H1 (cell line): ENCODE measurements around the gene DAPK1. TPM values are rescaled to one million over a fixed set of nuclear protein-coding genes. Genes with fewer than 3 reads are reported as not detected.

ENCODE experiments used
- CTCF ChIA-PET: fragments of 300-600 bp; sonication (Branson Sonifier 250); formaldehyde crosslinking; loops from one replicate; lab custom pipeline; 2021; ENCODE audit not compliant: partially characterized antibody; lab: Charles Lee
- POLR2A ChIA-PET: fragments of 300-600 bp; sonication (Branson Sonifier 250); formaldehyde crosslinking; loops from one replicate; lab custom pipeline; 2021; ENCODE audit warnings: inconsistent platforms; ENCODE audit not compliant: partially characterized antibody; lab: Charles Lee
- DNase-seq, 2 experiments: peaks; one replicate each; pipeline versions ENCODE4 v3.0.0 to v3.0.0-alpha.2; 2010 to 2022; ENCODE audit warnings: low spot score in 2 of 2, low read depth in 1 of 2, mixed read lengths in 1 of 2
- FAIRE-seq: peaks from 2 replicates; lab custom pipeline; 2011; peaks lifted over from hg19 to GRCh38; lab: Jason Lieb, UNC
- H2AFZ ChIP-seq: 2 replicates; pipeline ENCODE4 v1.8.1; 2012; ENCODE audit warnings: low read length, inconsistent platforms
- H2AK5ac ChIP-seq: 2 replicates; pipeline ENCODE4 v1.6.1; 2013; ENCODE audit warnings: low read depth, low read length
- H2BK120ac ChIP-seq: replicated peaks from 2 replicates; pipeline ENCODE3; 2013; ENCODE audit warnings: low read depth, low read length, inconsistent platforms
- H2BK12ac ChIP-seq: 2 replicates; pipeline ENCODE4 v1.6.1; 2013; ENCODE audit warnings: low read depth, low read length
- H2BK15ac ChIP-seq: 2 replicates; pipeline ENCODE4 v1.6.1; 2013; ENCODE audit warnings: low read length
- H2BK20ac ChIP-seq: 2 replicates; pipeline ENCODE4 v1.6.1; 2013; ENCODE audit warnings: low read length
- H2BK5ac ChIP-seq: 2 replicates; pipeline ENCODE4 v1.6.1; 2013; ENCODE audit warnings: low read depth, low read length
- H3K14ac ChIP-seq: 2 replicates; pipeline ENCODE4 v1.6.1; 2013; ENCODE audit warnings: inconsistent platforms; ENCODE audit not compliant: insufficient read length
- H3K18ac ChIP-seq: 2 replicates; pipeline ENCODE4 v1.6.1; 2013; ENCODE audit warnings: low read length; ENCODE audit errors: extremely low read depth
- H3K23ac ChIP-seq: 2 replicates; pipeline ENCODE4 v1.6.1; 2013; ENCODE audit warnings: inconsistent platforms; ENCODE audit not compliant: insufficient read length
- H3K23me2 ChIP-seq: 2 replicates; pipeline ENCODE4 v1.6.1; 2013; ENCODE audit warnings: low read depth, low read length
- H3K27ac ChIP-seq: 2 replicates; pipeline ENCODE4 v1.6.1; 2011; ENCODE audit warnings: low read depth, low read length, inconsistent platforms
- H3K27me3 ChIP-seq, 4 experiments: replicated peaks in 1 of 4; 1 replicate in 1 of 4; 2 replicates in 3 of 4; pipeline versions ENCODE4 v1.6.1 to v1.8.1; 2011 to 2013; ENCODE audit warnings: low read length in 3 of 4, mild to moderate bottlenecking in 3 of 4, inconsistent platforms in 2 of 4, mixed read lengths in 2 of 4, moderate library complexity in 1 of 4; ENCODE audit not compliant: control insufficient read depth in 3 of 4, insufficient read depth in 3 of 4; ENCODE audit errors: extremely low read depth in 1 of 4
- H3K36me3 ChIP-seq, 4 experiments: 2 replicates each; pipeline versions ENCODE4 v1.6.1 to v1.8.1; 2011 to 2013; ENCODE audit warnings: mild to moderate bottlenecking in 4 of 4, low read length in 3 of 4, moderate library complexity in 2 of 4, control low read depth in 1 of 4, inconsistent platforms in 1 of 4; ENCODE audit not compliant: insufficient read depth in 4 of 4, control insufficient read depth in 2 of 4
- H3K4ac ChIP-seq: replicated peaks from 2 replicates; pipeline ENCODE3; 2013; ENCODE audit warnings: low read length, low read depth, mixed read lengths, inconsistent platforms; ENCODE audit not compliant: insufficient read length
- H3K4me1 ChIP-seq, 4 experiments: replicated peaks in 1 of 4; 1 replicate in 1 of 4; 2 replicates in 3 of 4; pipeline versions ENCODE4 v1.6.1 to v1.8.1; 2011 to 2013; ENCODE audit warnings: low read length in 3 of 4, inconsistent platforms in 2 of 4, mixed read lengths in 1 of 4; ENCODE audit not compliant: insufficient read depth in 4 of 4, control insufficient read depth in 3 of 4
- H3K4me2 ChIP-seq, 2 experiments: 2 replicates each; pipeline versions ENCODE4 v1.6.1 to v1.8.1; 2011 to 2013; ENCODE audit warnings: low read depth in 2 of 2, low read length in 2 of 2, control low read depth in 1 of 2, inconsistent platforms in 1 of 2, mild to moderate bottlenecking in 1 of 2; ENCODE audit not compliant: insufficient read depth in 1 of 2
- H3K4me3 ChIP-seq, 4 experiments: fragments of 200-600, 300-600 bp in 1 of 4; sonication (generic), shearing (Covaris generic), sonication (Bioruptor Twin) in 1 of 4; 2 replicates each; pipeline versions ENCODE4 v1.5.1 to v1.8.1; 2011 to 2016; ENCODE audit warnings: low read length in 4 of 4, low read depth in 3 of 4, control low read depth in 2 of 4, inconsistent platforms in 2 of 4, mild to moderate bottlenecking in 2 of 4, mixed read lengths in 1 of 4, moderate library complexity in 1 of 4; ENCODE audit not compliant: insufficient read depth in 2 of 4; ENCODE audit errors: extremely low read depth in 1 of 4
- H3K56ac ChIP-seq: replicated peaks from 2 replicates; pipeline ENCODE3; 2013; ENCODE audit warnings: low read depth, mild to moderate bottlenecking, mixed read lengths, low read length, inconsistent platforms; ENCODE audit not compliant: insufficient read length
- H3K79me1 ChIP-seq: 2 replicates; pipeline ENCODE4 v1.6.1; 2013; ENCODE audit warnings: low read depth, low read length, control low read depth
- H3K79me2 ChIP-seq, 2 experiments: 2 replicates each; pipeline versions ENCODE4 v1.6.1 to v1.8.1; 2012 to 2013; ENCODE audit warnings: low read length in 2 of 2, mild to moderate bottlenecking in 2 of 2, inconsistent platforms in 1 of 2; ENCODE audit not compliant: insufficient read depth in 2 of 2, control insufficient read depth in 1 of 2
- H3K9ac ChIP-seq, 4 experiments: replicated peaks in 1 of 4; 1 replicate in 1 of 4; 2 replicates in 3 of 4; pipeline versions ENCODE4 v1.6.1 to v1.8.1; 2011 to 2013; ENCODE audit warnings: low read depth in 3 of 4, low read length in 3 of 4, control low read depth in 2 of 4, mild to moderate bottlenecking in 2 of 4, moderate library complexity in 2 of 4, inconsistent platforms in 1 of 4; ENCODE audit errors: extremely low read depth in 1 of 4
- H3K9me3 ChIP-seq, 2 experiments: 2 replicates each; pipeline versions ENCODE4 v1.6.1 to v1.8.1; 2012 to 2013; ENCODE audit warnings: mild to moderate bottlenecking in 2 of 2, moderate library complexity in 2 of 2, control low read depth in 1 of 2, inconsistent platforms in 1 of 2, low read depth in 1 of 2, low read length in 1 of 2, mixed read lengths in 1 of 2; ENCODE audit not compliant: insufficient read depth in 2 of 2
- H4K20me1 ChIP-seq, 2 experiments: replicated peaks in 1 of 2; 2 replicates each; pipeline versions ENCODE3 to v1.8.1; 2011 to 2013; ENCODE audit warnings: inconsistent platforms in 2 of 2, low read length in 2 of 2, mild to moderate bottlenecking in 1 of 2; ENCODE audit not compliant: insufficient read depth in 2 of 2, control insufficient read depth in 1 of 2
- H4K5ac ChIP-seq: 2 replicates; pipeline ENCODE4 v1.6.1; 2013; ENCODE audit warnings: low read length, low read depth, mixed read lengths, inconsistent platforms; ENCODE audit not compliant: insufficient read length
- H4K8ac ChIP-seq: 2 replicates; pipeline ENCODE4 v1.8.0; 2013; ENCODE audit warnings: mild to moderate bottlenecking, moderate library complexity, low read length, inconsistent platforms; ENCODE audit not compliant: insufficient read depth; ENCODE audit errors: extremely low read depth
- H4K91ac ChIP-seq: replicated peaks from 2 replicates; pipeline ENCODE3; 2013; ENCODE audit warnings: low read length, mixed read lengths, inconsistent platforms; ENCODE audit not compliant: insufficient read length
- CTCF ChIP-seq, 3 experiments: IDR thresholded peaks; 1 replicate in 2 of 3; 2 replicates in 1 of 3; pipeline versions ENCODE4 v1.5.1 to v1.6.1; 2011; ENCODE audit warnings: low read length in 3 of 3, mild to moderate bottlenecking in 3 of 3, inconsistent platforms in 2 of 3, low read depth in 1 of 3, moderate library complexity in 1 of 3; ENCODE audit not compliant: insufficient read depth in 1 of 3; ENCODE audit errors: control extremely low read depth in 1 of 3
- EGR1 ChIP-seq: IDR thresholded peaks from 2 replicates; pipeline ENCODE4 v1.6.1; 2011; ENCODE audit warnings: low read depth, low read length, borderline replicate concordance
- RAD21 ChIP-seq, 2 experiments: IDR thresholded peaks in 1 of 2; conservative IDR thresholded peaks in 1 of 2; 2 replicates each; pipeline ENCODE4 v1.6.1; 2011; ENCODE audit warnings: low read depth in 2 of 2, low read length in 2 of 2, improper control_type of control experiment in 1 of 2, inconsistent platforms in 1 of 2, mild to moderate bottlenecking in 1 of 2, moderate library complexity in 1 of 2
- SAP30 ChIP-seq: fragments of 300-600 bp; sonication (generic); IDR thresholded peaks from 2 replicates; pipeline ENCODE4 v1.7.1; 2012; ENCODE audit warnings: low read length, moderate library complexity, mild to moderate bottlenecking, inconsistent platforms; ENCODE audit not compliant: insufficient read depth, insufficient replicate concordance
- TEAD4 ChIP-seq: IDR thresholded peaks from 2 replicates; pipeline ENCODE4 v1.6.1; 2012; ENCODE audit warnings: low read depth, low read length, inconsistent platforms, mixed read lengths
- WGBS, 2 experiments: shearing (Covaris generic) in 1 of 2; methylation state at CpG; one replicate each; pipeline versions ENCODE4 v1.1.6 to v1.1.7; 2013 to 2015; ENCODE audit warnings: low lambda C conversion rate in 2 of 2, mixed read lengths in 2 of 2, inconsistent platforms in 1 of 2, low coverage in 1 of 2, missing lambda C conversion rate in 1 of 2; ENCODE audit not compliant: insufficient replicate concordance in 2 of 2, insufficient coverage in 1 of 2, insufficient read length in 1 of 2; ENCODE audit errors: extremely low coverage in 1 of 2, missing lambda C conversion rate in 1 of 2; 5-methylcytosine and 5-hydroxymethylcytosine counted together
- polyA plus RNA-seq, 7 experiments: library from polyadenylated mRNA; depleted of rRNA in 3 of 7; stranded (reverse) in 5 of 7; unstranded in 2 of 7; fragments of >200 nt in 5 of 7; fragments of 200-250 nt in 2 of 7; gene quantifications; 1 replicate in 5 of 7; 2 replicates in 1 of 7; 4 replicates in 1 of 7; pipeline versions ENCODE4 v1.2.1 to v1.2.3, GENCODE V29; 2011 to 2013; ENCODE audit warnings: missing spikeins in 2 of 7, mixed read lengths in 2 of 7
- total RNA-seq: library from RNA; stranded (reverse); fragmentation: NEBNext Ultra II Directional; extraction: Animal tissue kit (Norgen Biotek cat#: 25700); gene quantifications from 2 replicates; pipeline ENCODE4 v1.2.1, GENCODE V29; 2021

DAPK1 gene
- total and polyA plus RNA-seq, 2 of the 8 experiments (the other 6 are each of a cell fraction or from before 2014, with no cell fraction given): 62.4 to 131 TPM

- Histone ChIP-seq H2BK15ac (no peak overlapping the region), H3K9me3 (no peaks in the 10 kb centered on the region), H3K79me1 (peaks cover 7% of the 10 kb centered on the region), H2AFZ (no peak overlapping the region), H3K36me3 (no peaks in the 10 kb centered on the region; a peak in 2 of 8 replicates), H3K23me2 (no peaks in the 10 kb centered on the region), H2BK12ac (no peak overlapping the region), H3K4me1 (peaks cover 0 to 5% (median 1%) of the 10 kb centered on the region in 4 experiments; a peak in 3 of 7 replicates), H2BK120ac (no peak overlapping the region), H3K23ac (no peak overlapping the region), H3K14ac (no peak overlapping the region), H3K18ac (no peak overlapping the region), H4K8ac (no peak overlapping the region), H2BK20ac (no peak overlapping the region), H4K5ac (no peak overlapping the region), H3K27me3 (no peaks in the 10 kb centered on the region), H2AK5ac (no peak overlapping the region), H2BK5ac (no peak overlapping the region), H3K9ac (no peak overlapping the region), H3K4me3 (no peak overlapping the region), H3K4ac (no peak overlapping the region), H3K27ac (no peak overlapping the region)
- no peak for FAIRE-seq
- no peak for DNase-seq
- POLR2A ChIA-PET: interaction anchor here (1.1 kb wide), 1 partner anchor 14 kb away, joined by 4 read pairs; no protein-coding TSS in a partner anchor
- TF ChIP-seq CTCF (IDR thresholded peaks at IDR 0.05; ENCODE audit: control extremely low read depth in 1 of 3, insufficient read depth in 1 of 3, low read depth in 1 of 3, low read length in 3 of 3) (peak in 2 of 3 experiments; percentile 8 to 10; a peak in 1 of 4 replicates), SAP30 (no peak), RAD21 (IDR thresholded peaks at IDR 0.05 in 1 of 2, conservative IDR thresholded peaks at IDR 0.05 in 1 of 2; ENCODE audit: low read depth in 2 of 2, low read length in 2 of 2) (peak; percentile 10 to 33; a peak in 1 of 4 replicates), TEAD4 (no peak), EGR1 (no peak)
- TF ChIP-seq, all 59 proteins: peak for 2
- H4K91ac ChIP-seq: no peak overlapping the region
- H4K20me1 ChIP-seq: peaks cover 9% of the 10 kb centered on the region in 2 experiments
- CTCF ChIA-PET: interaction anchor here (0.9 to 1.0 kb wide), 4 partner anchors 11 to 204 kb away, joined by 3 to 5 read pairs (median 4); no protein-coding TSS in a partner anchor
- H3K4me2 ChIP-seq: no peak overlapping the region
- 85% methylated on average over 5 of the region's 6 CpGs; no CpG with 5 or more reads in 1 of the 2 experiments for WGBS, 2 experiments
- H3K79me2 ChIP-seq: peaks cover 4 to 78% of the 10 kb centered on the region in 2 experiments; a peak in 3 of 4 replicates
- H3K56ac ChIP-seq: no peak overlapping the region
These were observed 50.0 kb downstream of the DAPK1 start for GRCh38 chr9:87547671-87548081.
